ENCODE measurements around the gene THOC7. TPM values are rescaled to one million over a fixed set of nuclear protein-coding genes. Genes with fewer than 3 reads are reported as not detected.
A peak's percentile ranks its signal among the peaks of the same experiment; 100 is the strongest.

Gene THOC7
- total and polyA plus RNA-seq, 2 of the 4 experiments (the other 2 are of a cell fraction): 25.8 to 55.9 TPM

DNA sequence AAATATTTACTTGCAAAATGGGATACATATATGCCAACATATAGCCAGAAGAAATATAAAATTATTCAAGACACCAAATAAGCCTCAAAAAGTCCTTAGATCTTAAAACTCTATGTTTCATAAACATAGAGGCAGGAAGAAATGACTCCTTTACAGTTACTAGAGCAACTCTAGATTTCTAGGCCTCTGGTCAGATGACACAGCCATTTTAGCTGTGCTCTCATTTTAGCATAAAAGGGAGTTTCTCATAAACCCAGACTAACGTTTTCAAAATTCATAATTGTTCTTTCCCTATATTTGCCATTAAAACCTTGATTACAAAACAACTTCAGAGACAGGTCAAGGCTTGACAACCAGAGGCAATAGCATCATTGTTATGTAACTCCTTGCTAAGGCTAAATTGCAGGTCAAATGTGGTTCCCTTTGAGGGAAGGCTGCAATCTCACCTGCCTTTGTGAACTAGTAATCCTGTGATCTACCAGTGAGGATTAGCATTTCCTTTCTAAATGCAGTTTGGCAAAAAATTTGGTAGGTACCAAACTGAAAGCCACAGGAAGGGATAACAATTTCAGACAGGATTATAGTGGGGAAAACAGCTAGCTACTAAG lies 8.2 kb downstream of the THOC7 start:
- no CpG with 5 or more reads among the region's 1 CpG for WGBS, 2 experiments (ENCODE audit: extremely low coverage in 2 of 2, insufficient read length in 1 of 2)
- H3K9me3 ChIP-seq (ENCODE audit: control insufficient read depth, insufficient read depth, low read length): no peaks in the 10 kb centered on the region
- CTCF ChIA-PET: no interaction called here
- no peak overlapping the region for H3K27ac ChIP-seq (ENCODE audit: insufficient read depth, low read length)
- peak overlapping the region; percentile 78; the same call in 1 of the 2 replicates for H3K23ac ChIP-seq (ENCODE audit: low read depth, low read length)
- H2AK5ac ChIP-seq (ENCODE audit: low read depth, low read length): no peak overlapping the region; the same call in 1 of the 2 replicates
- peak overlapping the region in 1 of 2 experiments; percentile 48; a peak in 1 of 4 replicates for H4K8ac ChIP-seq (ENCODE audit: low read depth in 2 of 2, low read length in 2 of 2)
- H3K79me1 ChIP-seq (ENCODE audit: low read depth in 1 of 2, low read length in 2 of 2): peaks cover 33 to 46% of the 10 kb centered on the region in 2 experiments
- no peak overlapping the region for H3K9ac ChIP-seq (ENCODE audit: low read depth, low read length)
- TF ChIP-seq CEBPB (IDR thresholded peaks at IDR 0.05; ENCODE audit: low read depth, low read length) (no peak), SMC3 (IDR thresholded peaks at IDR 0.05; ENCODE audit: low read depth, low read length) (no peak), FOS (IDR thresholded peaks at IDR 0.05; ENCODE audit: low read depth, low read length) (no peak), RAD21 (IDR thresholded peaks at IDR 0.05; ENCODE audit: low read length) (no peak), POLR2A (IDR thresholded peaks at IDR 0.05; ENCODE audit: low read depth, low read length) (no peak), BHLHE40 (IDR thresholded peaks at IDR 0.05; ENCODE audit: low read depth, low read length) (no peak), RCOR1 (IDR thresholded peaks at IDR 0.05; ENCODE audit: insufficient replicate concordance, low read length) (no peak), RFX5 (IDR thresholded peaks at IDR 0.05; ENCODE audit: low read depth, low read length) (no peak), MAFK (IDR thresholded peaks at IDR 0.05; ENCODE audit: low read depth, low read length) (no peak), CHD1 (IDR thresholded peaks at IDR 0.05; ENCODE audit: low read depth, low read length) (no peak), MAZ (IDR thresholded peaks at IDR 0.05; ENCODE audit: borderline replicate concordance, low read depth, low read length) (no peak), NFE2L2 (IDR thresholded peaks at IDR 0.05; ENCODE audit: low read depth, low read length) (no peak), MXI1 (IDR thresholded peaks at IDR 0.05; ENCODE audit: borderline replicate concordance, low read depth, low read length) (no peak)
- TF ChIP-seq, protein P1, sequence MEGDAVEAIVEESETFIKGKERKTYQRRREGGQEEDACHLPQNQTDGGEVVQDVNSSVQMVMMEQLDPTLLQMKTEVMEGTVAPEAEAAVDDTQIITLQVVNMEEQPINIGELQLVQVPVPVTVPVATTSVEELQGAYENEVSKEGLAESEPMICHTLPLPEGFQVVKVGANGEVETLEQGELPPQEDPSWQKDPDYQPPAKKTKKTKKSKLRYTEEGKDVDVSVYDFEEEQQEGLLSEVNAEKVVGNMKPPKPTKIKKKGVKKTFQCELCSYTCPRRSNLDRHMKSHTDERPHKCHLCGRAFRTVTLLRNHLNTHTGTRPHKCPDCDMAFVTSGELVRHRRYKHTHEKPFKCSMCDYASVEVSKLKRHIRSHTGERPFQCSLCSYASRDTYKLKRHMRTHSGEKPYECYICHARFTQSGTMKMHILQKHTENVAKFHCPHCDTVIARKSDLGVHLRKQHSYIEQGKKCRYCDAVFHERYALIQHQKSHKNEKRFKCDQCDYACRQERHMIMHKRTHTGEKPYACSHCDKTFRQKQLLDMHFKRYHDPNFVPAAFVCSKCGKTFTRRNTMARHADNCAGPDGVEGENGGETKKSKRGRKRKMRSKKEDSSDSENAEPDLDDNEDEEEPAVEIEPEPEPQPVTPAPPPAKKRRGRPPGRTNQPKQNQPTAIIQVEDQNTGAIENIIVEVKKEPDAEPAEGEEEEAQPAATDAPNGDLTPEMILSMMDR (conservative IDR thresholded peaks at IDR 0.05; ENCODE audit: low read depth, low read length): no peak
- TF ChIP-seq, protein P2, sequence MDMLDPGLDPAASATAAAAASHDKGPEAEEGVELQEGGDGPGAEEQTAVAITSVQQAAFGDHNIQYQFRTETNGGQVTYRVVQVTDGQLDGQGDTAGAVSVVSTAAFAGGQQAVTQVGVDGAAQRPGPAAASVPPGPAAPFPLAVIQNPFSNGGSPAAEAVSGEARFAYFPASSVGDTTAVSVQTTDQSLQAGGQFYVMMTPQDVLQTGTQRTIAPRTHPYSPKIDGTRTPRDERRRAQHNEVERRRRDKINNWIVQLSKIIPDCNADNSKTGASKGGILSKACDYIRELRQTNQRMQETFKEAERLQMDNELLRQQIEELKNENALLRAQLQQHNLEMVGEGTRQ (IDR thresholded peaks at IDR 0.05; ENCODE audit: low read depth, low read length): no peak
- TF ChIP-seq, protein P3, sequence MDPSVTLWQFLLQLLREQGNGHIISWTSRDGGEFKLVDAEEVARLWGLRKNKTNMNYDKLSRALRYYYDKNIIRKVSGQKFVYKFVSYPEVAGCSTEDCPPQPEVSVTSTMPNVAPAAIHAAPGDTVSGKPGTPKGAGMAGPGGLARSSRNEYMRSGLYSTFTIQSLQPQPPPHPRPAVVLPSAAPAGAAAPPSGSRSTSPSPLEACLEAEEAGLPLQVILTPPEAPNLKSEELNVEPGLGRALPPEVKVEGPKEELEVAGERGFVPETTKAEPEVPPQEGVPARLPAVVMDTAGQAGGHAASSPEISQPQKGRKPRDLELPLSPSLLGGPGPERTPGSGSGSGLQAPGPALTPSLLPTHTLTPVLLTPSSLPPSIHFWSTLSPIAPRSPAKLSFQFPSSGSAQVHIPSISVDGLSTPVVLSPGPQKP (IDR thresholded peaks at IDR 0.05; ENCODE audit: borderline replicate concordance, low read depth, low read length): no peak
- no peak overlapping the region for H3K4me3 ChIP-seq (ENCODE audit: insufficient read depth, low read depth, low read length)
- H4K5ac ChIP-seq (ENCODE audit: low read depth, low read length): no peak overlapping the region
- in situ Hi-C loops (cut with MboI; ENCODE audit: low sequenced_read_pairs): no loop called here
- no peak overlapping the region for H2BK15ac ChIP-seq (ENCODE audit: low read depth, low read length)
- no peak overlapping the region for H4K91ac ChIP-seq (ENCODE audit: insufficient read depth, low read depth, low read length)
- BruUV-seq (replicated peaks): no TSS peak
- H3K4me2 ChIP-seq (ENCODE audit: low read depth, low read length): no peak overlapping the region
- no peak overlapping the region for H2BK5ac ChIP-seq (ENCODE audit: low read depth, low read length, poor library complexity, severe bottlenecking)
- H3K4ac ChIP-seq (ENCODE audit: low read depth, low read length): no peak overlapping the region
- H3K14ac ChIP-seq (replicated peaks; ENCODE audit: low read depth, low read length): peak overlapping the region; percentile 71
- H4K20me1 ChIP-seq (ENCODE audit: insufficient read depth, low read length): peaks cover 5% of the 10 kb centered on the region; the same call in 1 of the 2 replicates
- H3K18ac ChIP-seq (ENCODE audit: low read depth, low read length): no peak overlapping the region
- no peak overlapping the region for H2AFZ ChIP-seq (replicated peaks; ENCODE audit: low read length, poor library complexity)
- no peak overlapping the region for H2BK120ac ChIP-seq (ENCODE audit: low read depth, low read length)
- H3K4me1 ChIP-seq (ENCODE audit: control insufficient read depth, insufficient read depth, low read length): peaks cover 1% of the 10 kb centered on the region; the same call in 1 of the 2 replicates
- no peaks in the 10 kb centered on the region for H3K27me3 ChIP-seq (ENCODE audit: control insufficient read depth, insufficient read depth, low read length)
- POLR2A ChIA-PET (ENCODE audit: unreplicated experiment): no interaction called here
- dilution Hi-C loops (cut with HindIII; ENCODE audit: low sequenced_read_pairs, unreplicated experiment): no loop called here
- no peak overlapping the region for H3K56ac ChIP-seq (ENCODE audit: extremely low read depth, insufficient read depth, low read length)
- intact Hi-C loops (cut with micrococcal nuclease): no loop called here
- H3K9me1 ChIP-seq (ENCODE audit: insufficient read depth, low read length): peaks cover 3% of the 10 kb centered on the region; the same call in 1 of the 2 replicates
- H3K36me3 ChIP-seq (ENCODE audit: control insufficient read depth, insufficient read depth, low read length): no peaks in the 10 kb centered on the region
- H2BK20ac ChIP-seq (ENCODE audit: low read depth, low read length): no peak overlapping the region
- ATAC-seq (ENCODE audit: low read depth): peak; percentile 59
- no peak overlapping the region for H2AK9ac ChIP-seq (replicated peaks; ENCODE audit: low read depth, low read length, poor library complexity)
- no peak for DNase-seq
